Stimulated activated CD4-positive, alpha-beta T cell treated with anti-CD3 and anti-CD28 coated beads, TNF-alpha, amount 100 ng/mL, for 1 hour (primary cell): ENCODE data around the gene PIN1.
"Not testable (repeated sequence)": the region's sequence is repeated elsewhere in the genome, so short reads cannot be mapped to it uniquely, and the experiment has no call there.

Experiments used
- DNase-seq, 3 donors: peaks; one replicate each; pipeline ENCODE4 v3.0.0-alpha.2; 2020; ENCODE audit warnings: low read depth in 3 of 3, low spot score in 1 of 3

The PIN1 gene

DNA sequence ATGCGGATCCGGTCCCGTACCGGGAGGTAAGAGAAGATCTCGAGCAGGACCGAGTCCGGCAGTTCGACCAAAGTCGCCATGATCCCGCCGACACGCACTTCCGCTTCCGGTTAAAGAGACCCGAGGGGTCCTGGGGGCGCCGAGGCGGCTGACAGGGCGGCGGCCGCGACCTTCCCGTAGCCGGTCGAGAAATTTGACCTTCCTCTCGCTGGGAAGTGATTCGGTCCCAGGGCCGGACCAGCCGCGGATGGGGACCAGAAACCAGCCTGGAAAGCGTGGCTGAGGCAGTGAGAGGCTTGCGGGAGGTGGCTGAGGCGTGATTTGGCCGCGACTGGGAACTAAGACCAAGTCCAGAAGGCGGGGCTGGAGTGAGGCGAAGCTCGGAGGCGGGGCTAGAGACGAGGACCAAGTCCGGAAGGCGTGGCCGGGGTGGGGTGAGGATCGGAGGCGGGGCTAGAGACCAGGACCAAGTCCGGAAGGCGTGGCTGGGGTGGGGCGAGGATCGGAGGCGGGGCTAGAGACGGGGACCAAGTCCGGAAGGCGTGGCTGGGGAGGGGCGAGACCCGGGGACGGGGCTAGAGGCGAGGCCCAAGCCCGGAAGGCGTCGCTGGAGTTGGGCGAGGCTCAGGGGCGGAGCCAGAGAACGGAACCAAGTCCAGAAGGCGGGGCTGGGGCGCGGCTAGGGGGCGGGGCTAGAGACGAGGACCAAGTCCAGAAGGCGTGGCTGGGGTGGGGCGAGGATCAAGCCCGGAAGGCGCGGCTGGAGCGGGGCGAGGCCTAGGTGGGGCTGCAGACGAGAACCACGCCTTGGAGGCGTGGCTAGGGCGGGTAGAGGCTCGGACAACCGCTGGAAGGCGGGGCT is 16.2 kb upstream of the PIN1 start, which contains the start of gene FBXL12:
FBXL12 (minus strand) TSS at position 346 of the 862 bp plus-strand sequence; CDS start at position 80, 266 bp downstream.
- DNase-seq = peak; percentile 100

DNA sequence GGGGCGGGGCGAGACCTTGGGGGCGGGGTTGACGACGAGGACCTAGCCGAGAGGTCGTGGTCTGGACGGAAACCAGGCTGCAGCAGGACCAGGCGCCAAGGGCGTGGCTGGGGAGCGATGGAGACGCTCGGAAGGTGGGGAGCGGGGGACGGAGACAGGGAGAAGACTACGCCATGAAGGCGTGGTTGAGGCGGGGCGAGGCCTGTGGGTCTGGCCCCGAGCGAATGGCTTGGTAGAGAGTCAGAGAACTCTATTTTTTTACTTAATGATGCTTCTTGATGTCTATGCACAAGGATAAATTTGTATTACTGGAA is 15.6 kb upstream of the PIN1 start:
- DNase-seq = no peak

DNA sequence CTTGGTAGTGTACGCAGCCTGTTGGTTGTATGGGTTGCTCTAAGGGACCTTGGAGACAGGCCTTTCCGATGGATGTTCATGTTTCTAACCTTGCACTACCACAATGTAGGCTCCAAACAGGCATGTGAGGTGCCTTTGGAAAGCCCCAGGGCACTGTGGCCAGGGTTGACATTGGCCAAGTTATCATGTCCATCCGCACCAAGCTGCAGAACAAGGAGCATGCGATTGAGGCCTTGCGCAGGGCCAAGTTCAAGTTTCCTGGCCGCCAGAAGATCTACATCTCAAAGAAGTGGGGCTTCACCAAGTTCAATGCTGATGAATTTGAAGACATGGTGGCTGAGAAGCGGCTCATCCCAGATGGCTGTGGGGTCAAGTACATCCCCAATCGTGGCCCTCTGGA is 15.1 kb upstream of the PIN1 start:
- DNase-seq = not testable (repeated sequence)

DNA sequence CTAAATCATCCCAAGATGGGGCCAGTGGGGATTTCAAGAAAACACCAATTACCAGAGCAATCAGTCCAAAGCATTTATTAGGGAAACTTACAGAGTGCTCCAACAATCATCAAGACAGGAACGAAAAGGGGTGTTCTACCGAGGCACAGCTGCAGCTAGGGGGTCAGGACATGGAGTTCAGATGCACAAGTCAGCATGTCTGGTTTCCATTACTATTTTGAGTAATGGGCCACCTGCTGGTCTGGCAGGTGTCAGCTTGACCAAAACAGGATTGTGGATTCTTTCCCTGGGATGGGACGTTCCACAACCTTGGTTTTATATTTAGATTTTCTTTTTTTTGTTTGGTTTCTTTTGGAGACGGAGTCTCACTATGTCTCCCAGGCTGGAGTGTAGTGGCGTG is 11.3 kb upstream of the PIN1 start:
- DNase-seq = no peak

DNA sequence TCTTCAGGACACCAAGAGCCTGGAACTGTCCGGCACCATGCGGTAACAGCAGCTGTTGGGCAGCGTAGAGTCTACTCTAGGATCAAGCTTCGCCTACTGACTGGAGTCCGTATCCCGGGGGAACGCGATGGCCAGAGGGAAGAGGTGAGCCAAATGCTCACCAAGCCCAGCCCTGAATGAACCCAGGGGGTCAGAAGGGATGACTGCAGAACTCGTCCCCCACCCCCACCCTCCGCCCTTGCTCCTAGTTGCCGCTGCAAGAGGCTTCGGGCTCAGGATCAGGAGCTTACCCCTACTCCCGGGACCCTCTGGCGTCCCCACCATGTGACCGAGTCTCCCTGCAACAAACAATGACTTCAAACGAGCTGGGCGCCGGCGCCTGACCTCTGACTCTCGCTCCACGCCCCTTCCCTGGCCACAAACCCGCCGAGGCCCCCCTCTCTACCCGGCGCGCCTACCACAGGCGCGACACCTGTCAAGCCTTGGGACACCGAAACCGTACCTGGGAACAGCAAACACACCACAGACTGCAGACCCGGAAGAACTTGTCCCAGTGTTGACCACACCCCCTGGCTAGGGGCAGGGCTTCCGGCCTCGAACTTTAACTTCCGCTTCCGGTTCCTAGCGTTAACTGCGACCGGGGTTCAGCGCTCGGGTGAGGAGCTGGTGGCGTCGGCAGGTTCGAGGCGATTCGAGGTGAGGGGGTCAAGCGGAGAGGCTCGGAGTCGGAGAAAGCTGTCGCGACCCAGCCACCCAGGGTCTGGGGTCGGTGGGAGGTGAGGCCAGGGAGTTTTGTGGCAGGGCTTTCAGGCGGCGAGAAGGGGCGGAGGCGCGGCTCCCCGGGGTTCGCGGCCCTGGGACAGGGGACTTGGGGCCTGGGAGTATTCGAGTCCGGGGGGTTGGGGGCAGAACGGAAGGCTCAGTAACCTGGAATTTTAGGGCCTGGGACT is 7.6 kb upstream of the PIN1 start, which contains the start of gene UBL5:
UBL5 (plus strand) TSS at position 630 of the 950 bp plus-strand sequence. CDS start 420 bp downstream, outside the sequence.
- DNase-seq = peak; percentile 70 to 81 (median 71)

DNA sequence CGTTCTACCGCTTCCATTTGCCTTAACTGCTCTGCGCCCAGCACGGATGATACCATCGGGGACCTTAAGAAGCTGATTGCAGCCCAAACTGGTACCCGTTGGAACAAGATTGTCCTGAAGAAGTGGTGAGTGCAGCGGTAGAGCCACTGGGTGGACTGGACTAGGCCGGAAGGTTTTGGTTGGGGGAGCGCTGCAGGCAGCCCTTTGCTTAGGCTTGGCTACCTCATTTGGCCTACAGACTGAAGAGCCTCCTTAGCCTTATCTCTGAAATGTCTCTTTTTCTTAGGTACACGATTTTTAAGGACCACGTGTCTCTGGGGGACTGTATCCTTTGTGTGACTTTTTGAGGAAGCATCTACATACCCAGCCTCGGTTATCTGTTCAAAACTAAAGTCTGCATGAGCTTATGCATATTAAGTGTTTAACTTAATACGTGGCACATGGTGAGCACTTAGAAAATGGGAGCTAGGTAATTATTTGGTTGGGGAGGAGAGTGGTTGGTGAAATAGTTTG is 6.5 kb upstream of the PIN1 start:
- no peak for DNase-seq

DNA sequence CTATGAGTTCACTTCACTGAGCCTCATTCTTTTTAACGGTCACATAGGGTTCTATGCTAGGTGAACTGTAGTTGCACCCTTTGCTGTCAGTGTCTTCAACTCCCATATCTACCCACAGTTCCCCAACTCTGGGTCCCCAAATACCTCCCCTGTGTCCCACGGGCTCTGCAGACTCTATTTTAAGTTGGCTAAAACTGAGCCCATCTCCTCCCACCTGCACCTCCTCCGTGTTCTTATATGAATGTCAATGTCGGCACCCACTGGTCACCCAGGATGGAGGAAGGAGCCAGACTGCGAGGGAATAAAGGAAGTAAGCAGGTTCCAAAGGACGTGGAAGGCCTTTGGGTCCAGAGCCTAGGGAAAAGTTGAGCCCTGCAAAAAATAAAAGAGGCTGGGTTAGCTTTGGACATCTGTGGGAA is 802 bp upstream of the PIN1 start:
- DNase-seq = no peak

DNA sequence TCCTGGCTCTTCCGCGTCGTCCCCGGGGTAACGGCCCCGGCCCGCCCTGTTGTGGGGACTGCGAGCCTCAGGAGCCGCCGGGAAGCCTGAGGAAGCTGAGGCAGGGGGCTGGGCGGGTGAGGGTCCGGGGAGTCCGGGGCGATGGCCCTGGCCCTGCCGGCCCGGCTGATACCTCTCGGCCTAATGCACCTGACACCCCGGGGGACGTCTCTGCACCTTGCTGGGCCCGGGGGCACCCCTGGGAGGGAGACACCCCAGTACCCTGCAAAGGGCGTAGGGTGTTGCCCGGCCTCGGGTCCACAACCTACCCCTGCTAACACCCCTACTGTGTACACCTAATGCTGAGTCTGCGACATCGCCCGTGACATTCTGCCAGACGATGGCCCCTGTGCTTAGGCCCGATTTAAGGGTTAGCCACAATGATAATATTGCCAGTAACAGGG is 410 bp downstream of the PIN1 start:
- DNase-seq = no peak

DNA sequence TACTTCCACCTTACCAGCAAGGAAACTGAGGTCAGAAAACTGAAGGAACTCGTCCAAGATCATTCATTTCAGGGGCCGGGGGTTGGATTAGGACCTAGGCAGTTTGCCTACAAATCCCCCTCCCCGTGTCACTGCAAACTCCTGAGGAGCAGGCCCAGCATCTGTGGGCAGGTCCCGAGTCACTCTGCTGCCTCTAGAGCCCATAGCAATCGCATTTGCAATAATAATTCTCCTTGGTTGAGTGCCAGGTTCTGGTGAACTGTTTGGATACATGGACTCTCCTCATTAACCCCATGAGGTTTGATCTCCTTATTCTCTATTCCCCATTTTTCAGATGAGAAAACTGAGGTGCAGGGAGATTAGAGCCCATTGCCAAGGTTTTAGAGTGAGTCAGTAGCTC is 903 bp downstream of the PIN1 start:
- DNase-seq = no peak

DNA sequence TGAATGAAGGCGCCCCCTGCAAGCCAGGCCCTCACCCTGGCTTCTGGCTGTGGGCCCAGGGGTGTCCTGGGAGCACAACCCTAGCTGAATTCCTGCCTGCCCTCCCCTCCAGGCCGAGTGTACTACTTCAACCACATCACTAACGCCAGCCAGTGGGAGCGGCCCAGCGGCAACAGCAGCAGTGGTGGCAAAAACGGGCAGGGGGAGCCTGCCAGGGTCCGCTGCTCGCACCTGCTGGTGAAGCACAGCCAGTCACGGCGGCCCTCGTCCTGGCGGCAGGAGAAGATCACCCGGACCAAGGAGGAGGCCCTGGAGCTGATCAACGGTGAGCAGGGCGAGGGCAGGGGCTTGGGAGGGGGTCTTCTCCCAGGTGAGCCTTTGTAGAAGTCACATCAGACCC is 3.2 kb downstream of the PIN1 start:
- DNase-seq = no peak

DNA sequence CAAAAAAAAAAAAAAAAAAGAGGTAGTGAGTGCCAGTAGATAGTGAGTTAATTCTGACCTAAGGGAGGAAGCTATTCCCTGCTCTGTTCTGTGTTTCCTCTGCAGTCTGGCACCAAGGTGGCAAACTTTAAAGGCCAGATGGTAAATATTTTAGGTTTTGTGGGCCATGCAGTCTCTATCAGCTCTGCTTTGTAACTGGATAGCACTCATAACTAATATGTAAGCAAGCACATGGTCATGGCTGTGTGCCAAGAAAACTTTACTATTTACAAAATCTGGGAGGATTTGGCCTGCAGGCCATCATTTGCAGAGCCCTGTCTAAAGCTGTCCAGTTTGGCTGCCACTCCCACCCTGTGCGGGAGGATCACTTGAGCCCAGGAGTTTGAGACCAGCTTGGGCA is 4.3 kb downstream of the PIN1 start:
- no peak for DNase-seq

DNA sequence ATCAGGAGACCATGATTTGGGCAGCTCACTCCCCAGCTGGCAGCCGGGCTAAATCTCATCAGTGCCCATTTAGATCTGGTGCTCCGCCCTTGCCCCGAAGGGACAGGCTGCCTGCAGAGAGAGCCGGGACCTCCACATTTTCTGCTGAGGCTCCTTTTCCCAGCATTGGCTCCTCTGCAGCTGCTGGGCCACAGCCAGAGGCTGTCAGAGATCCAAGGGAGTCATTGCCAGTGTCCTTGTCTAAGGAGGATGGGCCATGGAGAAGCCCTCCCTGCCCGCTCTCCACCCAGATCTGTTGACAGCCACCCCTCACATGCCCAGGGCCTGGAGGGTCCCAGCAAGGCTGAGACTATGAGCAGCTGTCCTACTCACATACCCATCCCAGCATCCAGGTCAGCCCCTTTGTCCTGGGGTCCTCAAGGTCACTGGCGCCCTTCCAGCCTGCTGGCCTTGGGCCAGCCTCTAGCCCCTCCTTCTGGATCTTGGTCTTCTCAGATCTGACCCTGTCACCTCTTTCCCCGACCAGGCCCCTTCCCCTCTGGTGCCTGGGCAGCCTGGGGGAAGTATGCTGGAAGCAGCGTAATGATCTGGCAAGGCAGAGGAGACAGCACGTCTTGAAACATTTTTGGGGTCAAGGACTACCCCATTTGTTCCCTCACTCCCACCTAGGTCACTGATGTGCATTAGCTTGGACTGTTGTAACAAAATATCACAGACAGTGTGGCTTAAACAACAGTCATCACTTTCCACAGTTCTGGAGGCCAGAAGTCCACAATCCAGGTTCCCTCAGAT is 7.9 kb downstream of the PIN1 start:
- no peak for DNase-seq

DNA sequence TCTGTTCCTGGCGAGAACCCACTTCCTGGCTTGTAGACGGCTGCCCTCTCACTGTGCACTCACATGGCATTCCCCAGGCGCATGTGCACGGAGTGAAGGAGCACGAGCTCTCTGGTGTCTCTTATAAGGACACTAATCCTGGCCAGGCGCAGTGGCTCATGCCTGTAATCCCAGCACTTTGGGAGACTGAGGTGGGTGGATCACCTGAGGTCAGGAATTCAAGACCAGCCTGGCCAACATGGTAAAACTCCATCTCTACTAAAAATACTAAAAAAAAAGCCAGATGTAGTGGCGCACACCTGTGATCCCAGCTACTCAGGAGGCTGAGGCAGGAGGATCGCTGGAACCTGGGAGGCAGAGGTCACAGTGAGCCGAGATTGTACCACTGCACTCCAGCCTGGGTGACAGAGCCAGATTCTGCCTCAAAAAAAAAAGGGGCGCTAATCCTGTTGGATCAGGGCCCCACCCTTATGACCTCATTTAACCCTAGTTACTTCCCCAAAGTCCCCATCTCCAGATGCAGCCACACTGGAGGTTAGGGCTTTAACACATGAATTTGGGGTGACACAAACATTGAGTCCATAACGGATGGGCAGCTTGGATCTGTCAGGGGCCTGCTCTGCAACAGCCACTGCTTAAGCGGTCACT is 8.6 kb downstream of the PIN1 start:
- DNase-seq = not testable (repeated sequence)

DNA sequence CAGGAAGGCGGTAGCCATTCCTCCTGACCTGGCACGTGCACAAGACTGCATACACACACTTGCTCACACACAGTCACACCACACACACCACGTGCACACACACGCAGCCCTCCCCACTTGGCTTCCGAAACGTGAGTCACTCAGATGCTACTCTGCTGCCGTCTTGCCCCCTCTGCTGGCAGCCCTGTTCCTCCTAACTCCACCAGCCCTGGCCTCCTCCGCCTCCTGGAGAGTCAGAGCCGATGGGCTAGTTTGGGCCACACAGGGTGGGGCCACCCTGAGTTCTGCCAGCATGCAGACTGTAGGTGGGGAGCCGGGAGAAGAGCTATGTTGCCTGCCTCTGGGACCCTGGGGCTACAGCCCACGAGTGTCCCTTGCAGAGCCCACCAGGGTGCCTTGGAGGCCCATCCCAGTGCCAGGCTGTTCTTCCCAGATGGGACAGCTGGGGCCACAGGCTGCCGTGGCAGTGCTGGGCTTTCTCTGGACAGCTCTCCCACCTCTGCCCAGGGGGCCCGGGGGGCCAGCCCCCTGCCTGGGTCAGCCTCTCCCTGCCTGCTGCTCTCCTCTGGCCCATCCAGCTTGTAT is 12.1 kb downstream of the PIN1 start:
- DNase-seq = peak in 1 of 3 donors; percentile 27

DNA sequence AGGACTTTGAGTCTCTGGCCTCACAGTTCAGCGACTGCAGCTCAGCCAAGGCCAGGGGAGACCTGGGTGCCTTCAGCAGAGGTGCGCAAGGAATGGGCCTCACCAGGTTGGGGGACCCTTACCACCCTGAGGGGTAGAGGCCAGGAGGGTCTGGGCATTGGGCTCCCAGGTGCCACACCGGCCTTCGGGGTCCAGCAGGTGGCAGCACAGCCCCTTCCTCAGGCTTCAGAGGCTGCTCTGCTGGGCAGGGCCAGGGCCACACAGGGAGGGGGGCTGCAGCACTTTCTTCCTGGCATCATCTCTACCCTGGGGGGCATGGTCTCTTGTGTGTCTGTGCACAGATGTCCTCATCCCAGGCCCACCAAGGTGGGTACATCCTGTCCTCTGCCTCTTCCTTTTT is 12.9 kb downstream of the PIN1 start:
- DNase-seq = no peak

DNA sequence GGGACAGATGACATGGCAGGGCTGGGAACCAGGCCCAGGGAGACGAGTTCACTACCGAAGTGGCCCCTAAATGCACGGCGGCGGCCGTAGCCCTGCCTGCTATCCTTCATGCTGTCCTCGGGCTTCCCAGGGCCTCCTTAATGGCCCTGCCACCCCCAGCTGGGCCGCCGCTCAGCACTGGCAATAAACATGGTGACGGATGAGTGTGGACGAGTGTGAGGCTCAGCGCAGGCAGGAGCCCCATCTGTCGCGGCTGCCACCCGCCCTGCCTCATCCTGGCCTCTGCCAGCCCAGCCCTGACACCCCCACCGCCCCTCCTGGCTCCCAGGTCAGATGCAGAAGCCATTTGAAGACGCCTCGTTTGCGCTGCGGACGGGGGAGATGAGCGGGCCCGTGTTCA is 13.6 kb downstream of the PIN1 start:
- no peak for DNase-seq

DNA sequence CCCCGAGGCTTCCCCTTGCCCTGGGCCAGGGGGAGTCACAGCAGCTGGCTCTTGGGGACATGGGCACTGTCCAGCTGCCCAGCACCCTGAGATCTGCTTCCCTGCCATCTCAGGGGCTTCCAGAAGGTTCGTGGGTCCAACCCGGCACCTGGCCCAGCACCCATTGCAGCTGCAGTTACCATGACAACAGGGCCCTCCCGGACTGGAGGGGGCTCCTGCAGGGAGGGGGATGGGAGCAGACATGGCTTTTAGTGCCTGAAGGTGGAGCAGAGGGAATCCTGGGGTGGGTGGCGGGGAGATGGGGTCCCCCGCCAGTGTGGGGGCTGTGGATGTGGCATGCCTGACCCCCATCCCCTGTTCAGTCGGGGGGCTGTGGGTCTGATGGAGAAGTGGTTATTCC is 14.7 kb downstream of the PIN1 start:
- no peak for DNase-seq

DNA sequence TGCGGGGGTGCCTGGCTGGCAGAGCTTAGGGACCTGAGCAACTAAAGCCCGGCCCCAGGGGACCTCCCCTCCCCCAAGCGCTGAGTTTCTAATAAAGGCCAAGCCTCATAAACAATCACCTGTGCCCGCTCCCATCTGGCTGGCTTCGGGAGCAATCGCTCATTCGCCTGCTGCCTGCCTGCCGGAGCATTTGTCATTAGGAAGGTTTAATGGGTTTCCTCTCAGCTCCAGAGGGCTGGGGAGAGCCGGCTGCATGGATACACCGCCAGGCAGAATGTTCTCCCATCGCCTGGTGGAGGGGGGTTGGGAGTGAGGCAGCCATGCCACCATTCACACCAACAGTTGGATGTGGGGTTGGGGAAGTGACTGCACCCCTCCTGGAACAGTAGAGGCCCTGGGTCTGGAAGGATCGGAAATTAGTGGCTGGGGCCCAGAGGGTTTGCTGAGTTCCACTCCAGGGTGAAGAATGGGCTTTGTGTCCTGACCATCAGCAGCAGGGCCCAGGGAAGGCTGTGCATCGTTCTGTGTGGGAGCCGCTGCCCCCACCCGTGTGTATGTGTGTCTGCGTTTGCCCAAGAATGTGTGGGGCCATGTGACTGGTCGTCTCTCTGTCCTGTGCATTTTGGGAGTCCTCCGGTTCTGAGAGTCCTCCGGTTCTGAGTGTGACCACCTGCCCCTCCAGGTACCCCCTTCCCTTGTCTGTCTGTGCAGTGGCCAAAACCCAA is 15.3 kb downstream of the PIN1 start:
- no peak for DNase-seq

DNA sequence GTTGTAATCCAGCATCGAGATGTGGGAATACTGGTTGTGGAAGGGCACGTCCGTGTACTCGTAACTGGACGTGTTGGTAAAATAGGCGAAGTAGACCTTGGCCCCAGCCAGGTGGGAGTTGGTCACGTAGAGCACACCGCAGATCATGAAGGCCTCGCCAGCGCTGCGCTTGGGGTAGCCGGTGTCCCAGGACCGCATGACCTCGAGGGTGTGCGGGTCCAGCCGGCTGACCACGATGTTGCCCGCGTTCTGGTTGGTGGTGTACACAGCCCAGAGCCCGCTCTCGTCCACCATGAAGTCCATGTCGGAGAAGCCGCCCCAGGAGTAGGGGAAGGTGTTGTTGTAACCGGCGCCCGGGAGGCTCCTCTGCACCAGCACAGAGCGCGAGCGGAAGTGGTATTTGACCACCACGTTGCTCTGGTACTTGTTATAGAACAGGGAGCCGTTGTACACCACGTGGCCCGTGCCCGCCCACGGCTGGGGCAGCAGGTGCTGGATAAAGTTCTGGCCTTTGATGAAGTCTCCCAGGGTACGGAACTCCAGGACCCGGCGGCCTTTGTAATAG is 19.2 kb downstream of the PIN1 start:
- DNase-seq = no peak
